OCI-LY1 (cell line): ENCODE results near the gene DIAPH1.

Source experiments
- H2AFZ ChIP-seq: fragments of 200-600 bp; sonication (generic), shearing (Covaris generic); 2 replicates; pipeline ENCODE4 v1.6.0; 2014; ENCODE audit warnings: antibody characterized with exemption, mild to moderate bottlenecking, low read length
- H3F3A ChIP-seq: fragments of 200-600 bp; sonication (generic), shearing (Covaris generic); 2 replicates; pipeline ENCODE4 v1.6.0; 2014; ENCODE audit warnings: mild to moderate bottlenecking, antibody characterized with exemption, low read length, moderate library complexity; ENCODE audit not compliant: insufficient read depth
- H3K27ac ChIP-seq: fragments of 200-600 bp; sonication (generic); 2 replicates; pipeline ENCODE4 v1.5.1; 2014; ENCODE audit warnings: low read length, mixed run types, mild to moderate bottlenecking, low read depth; ENCODE audit not compliant: poor library complexity, severe bottlenecking
- H3K27me3 ChIP-seq: fragments of 200-600 bp; sonication (generic); 2 replicates; pipeline ENCODE4 v1.6.0; 2014; ENCODE audit warnings: antibody characterized with exemption, mild to moderate bottlenecking, low read length, moderate library complexity; ENCODE audit not compliant: insufficient read depth
- H3K36me3 ChIP-seq: fragments of 200-600 bp; sonication (generic); 2 replicates; pipeline ENCODE4 v1.6.1; 2014; ENCODE audit warnings: mild to moderate bottlenecking, antibody characterized with exemption, low read length, moderate library complexity, mixed read lengths; ENCODE audit not compliant: insufficient read depth
- H3K4me1 ChIP-seq: fragments of 200-600 bp; sonication (generic); 2 replicates; pipeline ENCODE4 v1.5.1; 2014; ENCODE audit warnings: mild to moderate bottlenecking, low read length, moderate library complexity; ENCODE audit not compliant: insufficient read depth, severe bottlenecking
- H3K4me2 ChIP-seq: fragments of 200-600 bp; sonication (generic), shearing (Covaris generic); 2 replicates; pipeline ENCODE4 v1.6.1; 2014; ENCODE audit warnings: low read length
- H3K4me3 ChIP-seq: fragments of 200-600 bp; sonication (generic); 2 replicates; pipeline ENCODE4 v1.5.1; 2014; ENCODE audit warnings: low read length, low read depth, mild to moderate bottlenecking, mixed read lengths; ENCODE audit not compliant: poor library complexity, severe bottlenecking
- H3K79me2 ChIP-seq: fragments of 200-600 bp; shearing (Covaris generic); 2 replicates; pipeline ENCODE4 v1.6.1; 2016; ENCODE audit warnings: mixed run types, low read length, mixed read lengths; ENCODE audit not compliant: insufficient read depth
- H3K9ac ChIP-seq: fragments of 200-600 bp; sonication (generic), shearing (Covaris generic); 2 replicates; pipeline ENCODE4 v1.6.1; 2014; ENCODE audit warnings: mild to moderate bottlenecking, low read length, mixed read lengths
- H3K9me2 ChIP-seq: fragments of 200-600 bp; sonication (generic), shearing (Covaris generic); 2 replicates; pipeline ENCODE4 v1.6.1; 2014; ENCODE audit warnings: low read depth, mild to moderate bottlenecking, low read length, mixed read lengths
- H3K9me3 ChIP-seq: fragments of 200-600 bp; shearing (Covaris generic); 2 replicates; pipeline ENCODE4 v1.6.1; 2014; ENCODE audit warnings: low read length, mixed read lengths
- H4K20me1 ChIP-seq: fragments of 200-600 bp; sonication (generic), shearing (Covaris generic); 2 replicates; pipeline ENCODE4 v1.6.0; 2016; ENCODE audit warnings: mild to moderate bottlenecking, low read length; ENCODE audit not compliant: insufficient read depth
- EZH2 ChIP-seq: fragments of 200-600 bp; sonication (generic), shearing (Covaris generic); IDR thresholded peaks from 2 replicates; pipeline ENCODE4 v1.8.0; 2017; ENCODE audit warnings: borderline replicate concordance, mixed run types, mild to moderate bottlenecking, antibody characterized with exemption, low read length, moderate library complexity, mixed read lengths
- TF ChIP-seq, protein P1 (sequence below): fragments of 200-600 bp; sonication (generic), shearing (Covaris generic); IDR thresholded peaks from 2 replicates; pipeline ENCODE4 v1.5.1; 2017; ENCODE audit warnings: mild to moderate bottlenecking, antibody characterized with exemption, low read length, moderate library complexity, mixed read lengths

Gene DIAPH1

GRCh38 chr5:141618804-141619554 lies at the start of gene DIAPH1:
DIAPH1 (minus strand) TSS chr5:141619000; CDS start chr5:141618914, 86 bp downstream.
- Histone ChIP-seq H2AFZ (no peak within 1 kb of the TSS; the same call in 1 of the 2 replicates), H4K20me1 (no peaks in the 10 kb centered on the region), H3K4me1 (peaks cover 31% of the 10 kb centered on the region), H3F3A (no peaks in the 10 kb centered on the region), H3K79me2 (peaks cover 5% of the 10 kb centered on the region; the same call in 1 of the 2 replicates), H3K9me2 (no peaks in the 10 kb centered on the region), H3K27me3 (no peaks in the 10 kb centered on the region), H3K27ac (no peak within 1 kb of the TSS), H3K4me2 (peak within 1 kb of the TSS; percentile 83), H3K36me3 (peaks cover 45% of the 10 kb centered on the region), H3K4me3 (peak within 1 kb of the TSS; percentile 75), H3K9me3 (no peaks in the 10 kb centered on the region), H3K9ac (peak within 1 kb of the TSS; percentile 83)
- no peak for TF ChIP-seq EZH2
- TF ChIP-seq, protein P1, sequence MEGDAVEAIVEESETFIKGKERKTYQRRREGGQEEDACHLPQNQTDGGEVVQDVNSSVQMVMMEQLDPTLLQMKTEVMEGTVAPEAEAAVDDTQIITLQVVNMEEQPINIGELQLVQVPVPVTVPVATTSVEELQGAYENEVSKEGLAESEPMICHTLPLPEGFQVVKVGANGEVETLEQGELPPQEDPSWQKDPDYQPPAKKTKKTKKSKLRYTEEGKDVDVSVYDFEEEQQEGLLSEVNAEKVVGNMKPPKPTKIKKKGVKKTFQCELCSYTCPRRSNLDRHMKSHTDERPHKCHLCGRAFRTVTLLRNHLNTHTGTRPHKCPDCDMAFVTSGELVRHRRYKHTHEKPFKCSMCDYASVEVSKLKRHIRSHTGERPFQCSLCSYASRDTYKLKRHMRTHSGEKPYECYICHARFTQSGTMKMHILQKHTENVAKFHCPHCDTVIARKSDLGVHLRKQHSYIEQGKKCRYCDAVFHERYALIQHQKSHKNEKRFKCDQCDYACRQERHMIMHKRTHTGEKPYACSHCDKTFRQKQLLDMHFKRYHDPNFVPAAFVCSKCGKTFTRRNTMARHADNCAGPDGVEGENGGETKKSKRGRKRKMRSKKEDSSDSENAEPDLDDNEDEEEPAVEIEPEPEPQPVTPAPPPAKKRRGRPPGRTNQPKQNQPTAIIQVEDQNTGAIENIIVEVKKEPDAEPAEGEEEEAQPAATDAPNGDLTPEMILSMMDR = peak; percentile 97

DNA sequence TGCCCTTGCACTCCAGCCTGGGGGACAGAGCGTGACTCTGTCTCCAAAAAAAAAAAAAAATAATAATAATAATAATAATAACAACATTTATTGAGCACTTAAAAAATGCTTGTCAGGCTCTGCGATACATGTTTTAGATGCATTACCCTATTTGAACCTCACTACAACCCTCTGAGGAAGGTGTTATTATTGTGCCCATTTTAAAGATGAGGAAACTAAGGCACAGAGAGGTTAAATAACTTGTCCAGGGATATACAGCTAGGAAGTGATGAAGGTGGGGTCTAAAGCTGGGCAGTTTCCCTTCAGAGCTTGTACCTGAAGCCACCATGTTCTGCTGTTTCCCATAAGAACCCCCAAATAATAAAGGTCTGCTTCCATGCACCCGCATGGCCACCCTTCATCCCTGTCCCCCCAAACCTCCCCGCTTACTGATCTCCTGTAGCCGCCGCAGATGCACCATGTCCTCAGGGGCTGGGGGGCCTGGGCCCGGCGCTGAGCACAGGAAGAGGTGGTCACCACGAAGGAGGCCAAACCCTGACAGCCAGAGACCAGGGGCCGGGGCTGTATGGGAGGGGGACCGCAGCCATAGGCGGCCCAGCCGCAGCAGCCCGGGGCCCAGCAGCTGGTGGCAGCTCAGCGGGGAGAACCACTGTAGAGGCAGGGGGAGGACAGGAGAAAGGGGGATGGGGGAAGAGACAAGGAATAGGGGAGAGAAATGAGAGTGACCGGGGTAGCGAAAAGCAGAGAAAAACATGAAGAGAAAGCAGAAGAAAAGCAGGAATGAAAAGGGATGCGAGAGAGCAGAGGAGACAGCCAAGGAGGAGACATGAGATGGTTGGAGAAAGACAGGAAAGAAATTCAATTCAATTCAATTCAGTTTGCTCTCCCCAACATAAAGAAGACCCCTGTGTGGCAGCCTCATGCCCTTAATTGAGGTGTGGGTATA lies 47.5 kb upstream of the DIAPH1 start:
- TF ChIP-seq, protein P1 = no peak
- no peak for TF ChIP-seq EZH2
- Histone ChIP-seq H3K4me1 (no peaks in the 10 kb centered on the region), H3K9me2 (no peaks in the 10 kb centered on the region), H3K27me3 (no peaks in the 10 kb centered on the region), H3K27ac (no peak overlapping the region), H3K4me2 (no peak overlapping the region), H3F3A (no peaks in the 10 kb centered on the region), H3K9me3 (no peaks in the 10 kb centered on the region), H2AFZ (no peak overlapping the region), H4K20me1 (no peaks in the 10 kb centered on the region), H3K36me3 (no peaks in the 10 kb centered on the region), H3K79me2 (no peaks in the 10 kb centered on the region), H3K9ac (no peak overlapping the region), H3K4me3 (no peak overlapping the region)

DNA sequence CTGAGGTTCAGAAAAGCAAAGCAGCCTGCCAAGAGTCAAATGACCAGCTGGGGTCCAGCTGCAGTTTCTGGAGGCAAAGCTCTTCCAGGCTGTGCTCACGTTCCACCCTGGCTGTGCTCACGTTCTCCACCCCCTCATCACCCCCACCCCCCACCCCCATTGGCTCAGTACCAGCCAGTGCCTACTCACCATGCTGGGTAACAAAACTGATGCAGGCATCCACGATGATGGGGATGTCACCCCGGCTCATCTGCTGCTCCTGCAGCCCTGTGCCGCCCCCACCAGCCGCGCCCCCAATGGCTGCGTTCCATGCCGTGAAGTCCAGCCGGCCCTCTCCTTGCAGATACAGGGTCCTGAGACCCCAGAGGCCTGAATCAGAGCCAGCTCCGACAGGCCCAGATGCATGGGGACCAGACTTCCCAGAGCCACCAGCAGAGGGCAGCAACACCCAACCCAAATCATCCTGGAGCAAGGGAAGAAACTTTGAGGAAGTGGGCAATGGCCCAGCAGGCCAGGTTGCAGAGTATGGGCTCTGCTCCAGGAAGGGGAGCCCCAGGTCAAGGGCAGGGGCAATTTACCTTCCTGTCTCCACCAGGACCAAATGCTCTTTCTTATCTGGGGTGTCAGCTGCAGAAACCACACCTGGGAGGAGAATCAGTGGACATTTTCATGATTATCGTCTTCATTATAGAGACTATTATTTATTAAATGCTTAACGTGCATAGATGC lies 46.1 kb upstream of the DIAPH1 start:
- H3K27me3 ChIP-seq = no peaks in the 10 kb centered on the region
- H3K4me1 ChIP-seq = no peaks in the 10 kb centered on the region
- no peak overlapping the region for H3K4me3 ChIP-seq
- no peaks in the 10 kb centered on the region for H3F3A ChIP-seq
- no peak overlapping the region for H2AFZ ChIP-seq
- H3K9me3 ChIP-seq = no peaks in the 10 kb centered on the region
- H3K4me2 ChIP-seq = no peak overlapping the region
- TF ChIP-seq EZH2 = no peak
- TF ChIP-seq, protein P1 = peak; percentile 93
- no peaks in the 10 kb centered on the region for H3K36me3 ChIP-seq
- H4K20me1 ChIP-seq = no peaks in the 10 kb centered on the region
- H3K79me2 ChIP-seq = no peaks in the 10 kb centered on the region
- no peak overlapping the region for H3K27ac ChIP-seq
- H3K9me2 ChIP-seq = no peaks in the 10 kb centered on the region
- H3K9ac ChIP-seq = no peak overlapping the region
